ENCODE data around the gene CISD2.
"Not testable (repeated sequence)": the region's sequence is repeated elsewhere in the genome, so short reads cannot be mapped to it uniquely, and the experiment has no call there.

- TF ChIP-seq EZH2 (IDR thresholded peaks at IDR 0.05; ENCODE audit: borderline replicate concordance, low read depth, low read length, severe bottlenecking); CTCF (IDR thresholded peaks at IDR 0.05; ENCODE audit: borderline replicate concordance, extremely low read depth, low read length, poor library complexity, severe bottlenecking): not testable (repeated sequence)
These were observed 69.3 kb downstream of the CISD2 start for GRCh38 chr4:102938063-102938462.
